ENCODE data around the gene RNF167. TPM values are rescaled to one million over a fixed set of nuclear protein-coding genes. Genes with fewer than 3 reads are reported as not detected.
"Not testable (repeated sequence)": the region's sequence is repeated elsewhere in the genome, so short reads cannot be mapped to it uniquely, and the experiment has no call there.

RNF167 gene
- total and polyA plus RNA-seq, 2 of the 4 experiments (the other 2 are of a cell fraction): 13.1 to 79.5 TPM

GRCh38 chr17:4926577-4927335 is 13.3 kb upstream of the RNF167 start:
- H2BK5ac ChIP-seq (ENCODE audit: low read depth, low read length, poor library complexity, severe bottlenecking); CTCF ChIA-PET; ATAC-seq (ENCODE audit: low read depth); H3K56ac ChIP-seq (ENCODE audit: extremely low read depth, insufficient read depth, low read length); H3K36me3 ChIP-seq (ENCODE audit: control insufficient read depth, insufficient read depth, low read length); H2BK20ac ChIP-seq (ENCODE audit: low read depth, low read length); H3K14ac ChIP-seq (replicated peaks; ENCODE audit: low read depth, low read length); H2BK15ac ChIP-seq (ENCODE audit: low read depth, low read length); H3K9ac ChIP-seq (ENCODE audit: low read depth, low read length); H2AK9ac ChIP-seq (replicated peaks; ENCODE audit: low read depth, low read length, poor library complexity); H3K9me1 ChIP-seq (ENCODE audit: insufficient read depth, low read length); H3K18ac ChIP-seq (ENCODE audit: low read depth, low read length); DNase-seq; H3K4ac ChIP-seq (ENCODE audit: low read depth, low read length); in situ Hi-C loops (cut with MboI; ENCODE audit: low sequenced_read_pairs); H4K8ac ChIP-seq (ENCODE audit: low read depth in 2 of 2, low read length in 2 of 2); POLR2A ChIA-PET (ENCODE audit: unreplicated experiment); H3K23ac ChIP-seq (ENCODE audit: low read depth, low read length); H3K79me1 ChIP-seq (ENCODE audit: low read depth in 1 of 2, low read length in 2 of 2); H4K5ac ChIP-seq (ENCODE audit: low read depth, low read length); H3K27ac ChIP-seq (ENCODE audit: insufficient read depth, low read length); H3K4me2 ChIP-seq (ENCODE audit: low read depth, low read length); dilution Hi-C loops (cut with HindIII; ENCODE audit: low sequenced_read_pairs, unreplicated experiment); H2AK5ac ChIP-seq (ENCODE audit: low read depth, low read length); H2AFZ ChIP-seq (replicated peaks; ENCODE audit: low read length, poor library complexity); H3K27me3 ChIP-seq (ENCODE audit: control insufficient read depth, insufficient read depth, low read length); H3K4me1 ChIP-seq (ENCODE audit: control insufficient read depth, insufficient read depth, low read length); intact Hi-C loops (cut with micrococcal nuclease); H3K4me3 ChIP-seq (ENCODE audit: insufficient read depth, low read depth, low read length); H4K91ac ChIP-seq (ENCODE audit: insufficient read depth, low read depth, low read length); BruUV-seq (replicated peaks); H4K20me1 ChIP-seq (ENCODE audit: insufficient read depth, low read length); H3K9me3 ChIP-seq (ENCODE audit: control insufficient read depth, insufficient read depth, low read length); H2BK120ac ChIP-seq (ENCODE audit: low read depth, low read length): not testable (repeated sequence)
- 72% methylated on average over 5 of the region's 24 CpGs; no CpG with 5 or more reads in 1 of the 2 experiments for WGBS, 2 experiments (ENCODE audit: extremely low coverage in 2 of 2, insufficient read length in 1 of 2)
